Erythroblast (primary cell): ENCODE results near the gene PTRH2.

Experiments used
- DNase-seq, 2 experiments: peaks; one replicate each; lab custom pipeline; 2025; lab: John Stamatoyannopoulos, UW
- GATA1 ChIP-seq: IDR thresholded peaks from 2 replicates; pipeline ENCODE4 v1.6.1; 2011; ENCODE audit warnings: low read depth, mild to moderate bottlenecking, control low read depth, low read length, moderate library complexity
- POLR2A ChIP-seq: IDR thresholded peaks from 2 replicates; pipeline ENCODE4 v1.6.1; 2011; ENCODE audit warnings: mild to moderate bottlenecking, low read length

The PTRH2 gene

GRCh38 chr17:59734226-59734625 is 27.0 kb upstream of the PTRH2 start:
- DNase-seq, result no peak
- no peak for TF ChIP-seq GATA1
- TF ChIP-seq POLR2A, result no peak

DNA sequence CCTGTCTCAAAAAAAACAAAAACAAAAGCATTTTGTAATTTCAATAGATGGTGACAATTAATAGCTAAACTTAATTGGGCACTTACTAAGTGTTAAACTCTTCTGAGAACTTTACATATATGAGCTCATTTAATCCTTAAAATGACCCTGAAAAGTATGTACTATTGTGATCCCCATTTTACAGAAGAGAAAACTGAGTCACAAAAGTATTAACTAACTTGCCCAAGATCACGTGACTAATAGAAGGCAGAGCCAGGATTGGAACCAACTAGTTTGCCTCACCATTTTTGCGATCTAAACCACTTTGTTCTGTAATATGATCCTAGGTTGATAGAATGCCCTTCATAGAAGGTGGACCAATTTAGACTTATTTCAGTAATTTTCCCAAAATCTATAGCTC is 26.5 kb upstream of the PTRH2 start:
- TF ChIP-seq GATA1, result no peak
- no peak for TF ChIP-seq POLR2A
- DNase-seq, result no peak

DNA sequence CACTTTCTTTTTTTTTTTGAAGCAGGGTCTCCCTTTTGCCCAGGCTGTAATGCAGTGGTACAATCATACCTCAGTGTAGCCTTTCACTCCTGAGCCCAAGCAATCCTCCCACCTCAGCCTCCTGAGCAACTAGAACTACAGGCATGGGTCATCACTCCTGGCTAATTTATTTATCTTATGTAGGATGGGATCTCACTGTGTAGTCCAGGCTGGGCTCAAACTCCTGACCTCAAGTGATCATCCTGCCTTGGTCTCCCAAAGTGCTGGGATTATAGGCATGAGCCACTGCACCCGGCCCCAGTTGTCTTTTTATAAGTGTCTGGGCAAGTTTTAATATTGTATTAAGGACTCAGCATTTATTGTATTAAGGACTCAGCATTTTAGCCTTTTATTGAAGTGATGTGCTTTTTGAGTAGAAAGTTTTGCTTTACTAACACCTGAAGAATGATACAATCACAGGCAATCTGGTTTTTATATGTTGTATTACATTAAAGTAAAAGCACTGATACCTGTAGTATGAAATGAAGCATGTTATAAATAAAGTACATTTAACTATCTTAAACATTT is 23.1 kb upstream of the PTRH2 start:
- DNase-seq, result no peak
- TF ChIP-seq POLR2A, result no peak
- no peak for TF ChIP-seq GATA1

- DNase-seq, result no peak
- TF ChIP-seq POLR2A (no peak), GATA1 (no peak)
Observed at GRCh38 chr17:59727817-59728533, 20.7 kb upstream of the PTRH2 start.

GRCh38 chr17:59725691-59726090 is 18.5 kb upstream of the PTRH2 start:
- DNase-seq, result no peak
- TF ChIP-seq GATA1 (no peak), POLR2A (no peak)

DNA sequence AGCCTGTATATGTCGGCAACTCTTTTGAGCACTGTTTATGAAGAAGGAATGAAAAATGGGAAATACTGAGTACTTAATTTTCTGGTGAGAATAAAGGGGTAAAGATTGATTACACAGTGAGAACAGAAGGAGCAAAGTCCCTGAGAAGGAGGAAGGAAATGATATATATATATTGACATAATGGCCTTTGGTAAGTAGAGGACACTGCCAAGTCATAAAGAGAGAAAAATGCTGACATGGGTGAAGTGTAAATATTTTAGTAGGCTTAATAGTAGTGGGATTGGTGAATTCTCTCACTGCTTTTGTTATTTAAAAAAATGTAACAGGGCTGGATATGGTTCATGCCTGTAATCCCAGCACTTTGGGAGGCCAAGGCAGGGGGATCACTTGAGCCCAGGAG is 16.4 kb upstream of the PTRH2 start:
- no peak for DNase-seq
- TF ChIP-seq GATA1, result no peak
- TF ChIP-seq POLR2A, result no peak

DNA sequence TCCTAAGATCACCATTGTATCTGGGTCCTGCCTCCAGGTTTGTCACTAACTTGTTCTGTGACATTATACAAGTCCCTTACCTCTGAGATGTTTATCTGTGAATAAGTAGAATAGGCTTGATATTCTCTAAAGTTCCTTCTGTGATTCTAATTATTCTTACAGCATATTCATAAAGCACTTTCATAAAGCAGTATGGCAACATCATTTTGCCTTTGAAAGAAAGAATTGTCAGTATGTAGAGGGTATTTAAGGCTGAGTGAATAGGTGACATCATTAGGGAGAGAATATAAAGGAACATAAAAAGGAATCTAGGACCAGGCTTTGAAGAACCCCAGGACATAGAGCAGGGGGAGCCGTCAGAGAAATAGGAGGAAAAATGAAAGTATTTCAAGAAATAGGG is 15.8 kb upstream of the PTRH2 start:
- DNase-seq, result no peak
- TF ChIP-seq GATA1 (no peak), POLR2A (no peak)

GRCh38 chr17:59722623-59723022 is 15.4 kb upstream of the PTRH2 start:
- TF ChIP-seq POLR2A (no peak), GATA1 (no peak)
- no peak for DNase-seq

DNA sequence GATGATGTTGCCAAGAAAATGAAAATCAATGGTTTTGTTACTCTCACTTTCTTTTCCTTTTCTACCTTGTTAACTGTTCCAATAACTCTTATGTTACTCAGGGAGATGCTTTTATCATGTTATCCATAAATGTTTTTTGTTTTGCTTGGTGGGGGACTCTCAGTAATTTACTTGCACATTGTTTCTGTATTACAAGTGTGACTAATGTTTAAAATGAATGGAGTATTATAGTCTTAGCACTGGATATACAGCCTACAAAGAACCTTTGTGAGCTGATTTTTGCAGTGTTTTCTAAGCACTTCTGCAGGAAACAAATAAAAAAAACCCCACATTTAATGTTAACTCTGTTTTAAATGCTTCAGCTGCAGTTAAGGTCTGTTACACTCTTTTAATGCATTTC is 12.3 kb upstream of the PTRH2 start:
- no peak for TF ChIP-seq POLR2A
- TF ChIP-seq GATA1, result no peak
- DNase-seq, result no peak

DNA sequence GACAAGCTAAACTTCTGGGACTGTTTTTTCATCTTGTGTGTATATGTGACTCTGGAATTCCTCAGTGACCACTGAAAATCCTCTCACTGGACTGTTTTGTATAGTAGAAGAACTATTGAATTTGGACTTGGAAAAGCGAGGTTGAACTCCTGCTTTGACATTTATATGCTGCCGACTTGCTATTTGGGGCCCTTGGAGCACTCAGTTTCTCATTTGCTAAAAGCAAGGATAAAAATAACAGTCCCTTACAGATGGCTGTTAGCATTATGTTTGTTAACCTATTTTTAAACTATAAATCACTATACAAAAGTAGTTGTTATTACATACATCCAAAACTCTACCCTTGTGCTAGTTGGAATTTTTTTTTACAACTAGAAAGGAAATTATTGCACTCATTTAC is 9.2 kb upstream of the PTRH2 start:
- DNase-seq, result no peak
- TF ChIP-seq GATA1 (no peak), POLR2A (no peak)

DNA sequence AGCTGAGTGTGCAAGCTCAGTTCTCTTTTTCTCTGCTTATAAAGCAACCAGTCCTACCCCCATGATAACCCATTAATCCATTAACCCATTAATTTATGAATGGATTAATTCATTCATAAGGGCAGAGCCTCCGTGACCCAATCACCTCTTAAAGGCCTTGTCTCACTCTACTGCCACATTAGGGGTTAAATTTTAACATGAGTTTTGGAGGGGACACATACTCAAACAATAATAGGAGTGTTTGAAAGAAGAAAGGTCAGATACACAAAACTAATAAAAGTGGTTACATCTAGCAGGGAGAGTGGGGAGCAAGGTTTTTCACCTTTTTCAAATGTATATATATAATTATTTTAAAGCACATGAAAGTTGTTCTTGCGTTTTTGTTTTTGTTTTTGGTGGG is 7.0 kb upstream of the PTRH2 start:
- no peak for TF ChIP-seq POLR2A
- no peak for TF ChIP-seq GATA1
- no peak for DNase-seq

DNA sequence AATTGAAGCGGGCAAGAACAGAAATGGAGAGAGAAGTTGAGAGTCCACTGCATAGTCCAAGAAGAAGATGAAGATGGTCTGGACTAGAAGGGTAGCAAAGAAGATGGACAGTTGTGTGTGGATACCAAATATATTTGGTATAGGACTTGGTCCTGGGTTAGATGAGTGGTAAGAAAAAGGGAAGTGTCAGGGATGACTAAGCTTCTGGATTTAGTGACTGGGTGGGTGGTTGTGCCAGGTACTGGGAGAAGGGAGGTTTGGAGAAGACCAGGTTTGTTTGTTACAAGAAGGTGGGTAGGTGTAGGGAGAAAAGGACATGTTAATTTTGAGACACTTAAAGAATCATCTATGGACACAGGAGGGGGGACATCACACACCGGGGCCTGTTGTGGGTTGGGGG is 5.6 kb upstream of the PTRH2 start:
- TF ChIP-seq GATA1 (no peak), POLR2A (no peak)
- DNase-seq, result no peak

DNA sequence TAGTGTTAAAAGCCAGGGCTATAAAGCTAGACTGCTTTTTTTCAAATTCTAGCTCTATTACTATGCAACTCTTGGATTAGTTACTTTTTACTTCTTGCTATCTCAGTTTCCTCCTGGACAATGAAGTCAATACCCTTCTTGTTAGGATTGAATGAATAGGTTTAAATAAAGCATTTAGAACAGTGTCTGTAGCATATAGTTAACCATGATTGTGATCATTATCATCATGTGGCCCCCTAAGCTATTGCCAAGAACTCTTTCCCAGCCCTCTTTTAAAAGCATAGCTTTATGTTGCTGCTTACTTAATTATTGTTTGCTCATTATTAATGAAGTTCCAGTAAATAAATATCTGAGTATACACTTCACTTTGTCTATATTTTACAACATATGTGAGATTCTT is 4.7 kb upstream of the PTRH2 start:
- TF ChIP-seq POLR2A (no peak), GATA1 (no peak)
- DNase-seq, result peak in 1 of 2 experiments; percentile 45

GRCh38 chr17:59707971-59708430 is 771 bp upstream of the PTRH2 start:
- DNase-seq, result no peak
- TF ChIP-seq GATA1 (no peak), POLR2A (no peak)

DNA sequence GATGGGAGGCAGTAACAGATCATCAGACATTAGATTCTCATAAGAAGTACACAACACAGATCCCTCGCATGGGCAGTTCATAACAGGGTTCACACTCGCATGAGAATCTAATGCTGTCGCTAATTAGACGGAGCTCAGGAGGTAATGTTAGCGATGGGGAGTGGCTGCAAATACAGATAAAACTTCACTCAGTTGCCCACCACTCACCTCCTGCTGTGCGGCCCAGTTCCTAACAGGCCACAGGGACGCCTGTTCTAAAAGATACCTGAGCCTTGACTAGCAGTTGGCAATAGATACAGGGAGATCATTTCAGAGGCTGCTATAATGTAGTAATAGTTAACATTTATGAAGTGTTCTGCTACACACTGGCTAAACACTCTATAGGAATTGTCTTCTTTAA is 4.9 kb downstream of the PTRH2 start:
- DNase-seq, result peak in 1 of 2 experiments; percentile 62
- no peak for TF ChIP-seq POLR2A
- no peak for TF ChIP-seq GATA1
